HG03558 (cell line): Measurements from ENCODE around the gene DNAH3.
"Not testable (repeated sequence)": the region's sequence is repeated elsewhere in the genome, so short reads cannot be mapped to it uniquely, and the experiment has no call there.

Source experiments
- ATAC-seq: cut with Tn5 transposase; IDR thresholded peaks from one replicate; pipeline ENCODE4 v1.9.1; 2021; ENCODE audit warnings: moderate number of reproducible peaks; ENCODE audit not compliant: unreplicated experiment; ENCODE audit errors: extremely low read depth

DNAH3 gene

DNA sequence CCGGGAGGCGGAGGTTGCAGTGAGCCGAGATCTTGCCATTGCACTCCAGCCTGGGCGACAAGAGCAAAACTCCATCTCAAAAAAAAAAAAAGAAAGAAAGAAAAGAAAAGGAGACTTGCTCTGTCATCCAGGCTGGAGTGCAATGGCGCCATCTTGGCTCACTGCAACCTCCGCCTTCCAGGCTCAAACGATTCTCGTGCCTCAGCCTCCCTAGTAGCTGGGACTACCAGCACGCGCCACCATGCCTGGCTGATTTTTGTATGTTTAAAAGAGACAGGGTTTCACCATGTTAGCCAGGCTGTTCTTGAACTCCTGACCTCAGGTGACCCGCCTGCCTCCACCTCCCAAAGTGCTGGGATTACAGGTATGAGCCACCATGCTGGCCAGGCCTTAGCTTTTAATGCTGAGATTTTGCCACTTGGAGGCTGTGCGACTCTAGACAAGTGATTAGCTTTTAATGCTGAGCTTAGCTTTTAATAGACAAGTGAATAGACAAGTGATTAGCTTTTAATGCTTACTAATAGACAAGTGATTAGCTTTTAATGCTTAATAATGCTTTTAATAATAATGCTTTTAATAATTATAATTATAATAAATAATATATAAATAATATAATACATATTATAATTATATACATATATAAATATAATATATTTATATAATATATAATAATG lies 17.4 kb upstream of the DNAH3 start:
- ATAC-seq = no peak

DNA sequence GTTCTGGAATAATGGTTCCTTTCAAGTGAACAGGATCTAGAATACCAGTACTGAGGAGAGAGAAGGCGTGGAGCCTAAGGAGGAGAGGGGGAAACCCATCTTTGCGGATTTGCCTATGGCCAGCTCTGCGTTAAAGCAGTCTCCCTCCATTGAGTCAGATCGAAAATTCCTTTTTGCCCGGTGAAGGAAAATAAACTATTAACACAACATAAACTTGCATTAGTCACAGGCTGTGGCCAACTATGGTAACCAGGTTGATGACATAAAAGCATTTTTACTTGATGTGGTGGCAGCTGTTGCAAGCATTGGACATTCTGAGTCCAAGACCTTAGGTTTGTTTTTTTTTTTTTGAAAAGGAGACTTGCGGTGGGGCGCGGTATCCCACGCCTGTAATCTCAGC lies 16.7 kb upstream of the DNAH3 start:
- no peak for ATAC-seq

GRCh38 chr16:21166561-21166961 lies 15.9 kb upstream of the DNAH3 start:
- no peak for ATAC-seq

DNA sequence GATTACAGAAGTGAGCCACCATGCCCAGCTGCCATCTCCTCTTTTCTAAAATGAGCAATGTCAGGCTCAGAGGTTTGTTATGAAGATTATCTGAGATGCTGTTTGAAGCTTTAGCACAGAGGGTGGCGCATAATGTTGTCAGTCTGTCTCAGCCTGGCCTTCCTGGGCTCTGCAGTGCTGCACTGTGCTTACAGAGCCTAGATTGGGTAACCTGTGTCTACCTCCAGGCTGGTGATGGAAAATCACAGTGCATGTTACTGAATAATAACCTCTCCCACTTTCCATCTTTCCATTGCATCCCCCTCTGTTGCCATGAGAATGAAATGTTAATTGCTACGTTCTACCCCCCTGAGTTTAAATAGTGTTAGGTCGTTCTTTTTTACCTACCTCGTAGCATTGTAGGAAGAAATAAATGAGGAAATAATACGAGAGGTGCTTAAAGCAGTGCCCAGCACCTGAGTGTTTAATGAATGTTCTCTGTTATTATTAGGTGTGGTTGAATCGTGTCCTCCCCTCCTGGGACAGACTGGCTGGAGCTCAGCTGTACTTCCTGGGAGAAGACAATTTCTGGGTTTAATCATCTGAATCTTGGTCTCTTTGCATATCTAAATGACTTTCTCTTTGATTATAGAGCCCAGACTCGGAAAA lies 14.0 kb upstream of the DNAH3 start:
- ATAC-seq = no peak

DNA sequence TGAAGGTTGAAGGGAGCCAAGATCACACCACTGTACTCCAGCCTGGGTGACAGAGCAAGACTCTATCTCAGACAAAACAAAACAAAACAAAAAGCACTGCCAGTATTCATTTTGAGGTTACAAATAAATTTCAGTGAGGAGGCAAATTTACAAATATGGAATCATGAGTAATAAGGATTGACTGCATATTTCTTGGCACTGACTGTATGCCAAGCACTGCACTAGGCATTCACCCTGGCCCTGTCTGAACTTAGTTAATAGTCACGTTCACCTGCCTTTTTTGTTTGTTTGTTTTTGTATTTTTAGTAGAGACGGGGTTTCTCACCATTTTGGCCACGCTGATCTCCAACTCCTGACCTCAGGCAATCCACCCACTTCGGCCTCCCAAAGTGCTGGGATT lies 12.9 kb upstream of the DNAH3 start:
- no peak for ATAC-seq

DNA sequence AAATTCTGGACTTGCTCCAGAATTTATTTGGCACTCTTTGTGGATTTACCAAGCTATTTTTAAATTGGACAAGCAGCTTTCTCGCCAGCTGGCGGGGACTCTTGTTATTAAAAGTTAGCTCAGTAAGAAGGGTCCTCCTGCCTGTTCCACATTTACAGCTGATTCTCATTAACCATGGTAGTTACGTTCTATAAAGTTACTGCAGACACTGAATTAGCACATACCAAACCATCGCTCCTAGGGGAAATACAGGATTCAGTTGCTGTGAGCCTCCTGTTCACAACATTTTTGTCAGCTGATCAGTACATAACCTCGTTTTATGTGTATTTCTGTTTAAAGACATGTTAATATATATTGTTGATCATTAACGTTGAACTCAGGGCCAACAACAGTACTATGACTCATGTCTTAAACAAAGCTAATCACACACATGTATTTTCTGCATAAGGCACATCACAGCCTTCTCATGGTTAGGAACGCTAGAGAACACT lies 12.1 kb upstream of the DNAH3 start:
- no peak for ATAC-seq

- ATAC-seq = no peak
These were observed 10.6 kb upstream of the DNAH3 start for GRCh38 chr16:21161211-21161610.

GRCh38 chr16:21160276-21160675 lies 9.6 kb upstream of the DNAH3 start:
- no peak for ATAC-seq

DNA sequence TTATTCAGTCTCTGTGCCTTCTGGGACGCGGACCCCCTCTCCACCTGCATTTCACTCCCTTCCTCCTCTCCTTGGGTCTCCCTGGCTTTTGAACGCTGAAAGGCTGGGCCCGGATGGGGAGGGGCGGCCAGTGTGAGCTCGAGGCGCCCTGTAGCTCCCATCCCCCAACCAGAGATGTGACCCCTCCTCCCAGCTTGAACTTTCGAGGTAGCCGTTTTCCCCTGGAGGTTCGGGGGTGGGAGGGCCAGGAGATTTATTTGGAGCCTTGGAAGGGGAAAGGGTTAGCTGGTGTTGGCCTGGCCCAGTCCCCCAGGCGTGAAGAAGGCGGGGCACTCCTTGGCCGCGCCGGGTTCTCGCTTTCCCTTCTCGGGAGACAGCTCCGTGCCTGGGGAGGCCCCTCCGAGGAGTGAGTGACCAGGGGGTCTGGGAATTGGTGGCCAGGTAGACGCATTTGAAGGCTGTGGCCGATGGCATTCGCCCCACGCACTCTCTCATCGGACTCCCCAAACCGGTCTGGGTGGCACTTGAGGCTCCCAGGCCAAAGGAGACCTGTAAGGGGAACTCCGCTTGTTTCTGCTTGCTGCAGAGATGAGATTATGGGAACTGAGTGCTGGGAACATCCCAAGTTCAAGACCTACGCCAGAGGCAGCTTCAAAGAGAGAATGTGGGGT lies 8.8 kb upstream of the DNAH3 start:
- ATAC-seq = no peak

GRCh38 chr16:21158208-21159110 lies 7.8 kb upstream of the DNAH3 start, which contains the start of gene LDAF1:
Gene LDAF1, plus strand, starts transcription at chr16:21158674. Its CDS starts 2,509 bp downstream, at chr16:21161183.
- ATAC-seq = no peak

- ATAC-seq = no peak
These were observed 7.0 kb upstream of the DNAH3 start for GRCh38 chr16:21157632-21158031.

GRCh38 chr16:21156767-21157467 lies 6.3 kb upstream of the DNAH3 start:
- no peak for ATAC-seq

- ATAC-seq = not testable (repeated sequence)
These were observed 5.4 kb upstream of the DNAH3 start for GRCh38 chr16:21156011-21156410.

GRCh38 chr16:21153124-21153729 lies 2.6 kb upstream of the DNAH3 start:
- not testable (repeated sequence) for ATAC-seq

- not testable (repeated sequence) for ATAC-seq
These were observed 1.7 kb upstream of the DNAH3 start for GRCh38 chr16:21152160-21153030.

GRCh38 chr16:21145738-21146137 lies 4.9 kb downstream of the DNAH3 start:
- no peak for ATAC-seq

DNA sequence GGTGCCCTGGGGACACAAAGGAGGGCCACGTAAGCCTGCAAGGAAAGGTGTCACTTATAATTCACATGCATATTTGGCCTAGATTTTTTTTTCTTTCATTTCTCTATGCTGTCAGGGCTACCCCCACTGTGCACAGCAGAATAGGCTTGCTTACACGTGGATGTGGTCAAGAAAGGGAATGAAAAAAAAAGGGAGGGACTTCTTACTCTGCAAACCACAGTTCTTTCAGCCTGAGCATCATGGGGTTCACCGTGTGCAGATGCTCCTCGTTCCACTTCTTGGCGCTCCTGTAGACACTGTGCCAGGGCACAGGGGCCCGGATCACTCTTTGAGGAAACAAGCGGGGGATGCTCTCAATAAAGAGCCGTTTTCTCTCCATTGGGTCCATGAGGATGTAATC lies 16.6 kb downstream of the DNAH3 start:
- no peak for ATAC-seq

- no peak for ATAC-seq
These were observed 19.8 kb downstream of the DNAH3 start for GRCh38 chr16:21130811-21131210.
